A549 (cell line): ENCODE results near the gene MTMR12.

ENCODE experiments used
- BCL3 ChIP-seq: fragments of >200 bp; sonication (Bioruptor Twin); formaldehyde crosslinking; IDR thresholded peaks from 3 replicates; pipeline ENCODE4 v1.6.1; 2016
- CHD2 ChIP-seq: fragments of 150-350 bp; IDR thresholded peaks from 2 replicates; pipeline ENCODE4 v1.6.1; 2014; ENCODE audit warnings: low read length; ENCODE audit not compliant: partially characterized antibody
- EHF ChIP-seq: fragments of 250-450 bp; sonication (Bioruptor Pico); IDR thresholded peaks from 2 replicates; pipeline ENCODE4 v1.5.0; 2020; ENCODE audit warnings: mild to moderate bottlenecking
- HDAC2 ChIP-seq: fragments of 200-600 bp; sonication (generic); IDR thresholded peaks from 2 replicates; pipeline ENCODE4 v1.6.1; 2016
- JUNB ChIP-seq: fragments of >200 bp; sonication (Bioruptor Twin); formaldehyde crosslinking; IDR thresholded peaks from 2 replicates; pipeline ENCODE4 v1.6.1; 2016
- MAX ChIP-seq: IDR thresholded peaks from 2 replicates; pipeline ENCODE4 v1.6.1; 2012
- NR3C1 ChIP-seq: fragments of >200 bp; sonication (Bioruptor Twin); formaldehyde crosslinking; IDR thresholded peaks from 3 replicates; pipeline ENCODE4 v1.6.1; 2017
- POLR2A ChIP-seq: IDR thresholded peaks from 2 replicates; pipeline ENCODE4 v1.6.1; 2012; ENCODE audit warnings: mild to moderate bottlenecking, low read length
- RAD21 ChIP-seq, 2 experiments: fragments of >200 bp in 1 of 2; sonication (Bioruptor Twin) in 1 of 2; formaldehyde crosslinking in 1 of 2; IDR thresholded peaks in 1 of 2; conservative IDR thresholded peaks in 1 of 2; 2 replicates in 1 of 2; 3 replicates in 1 of 2; pipeline ENCODE4 v1.6.1; 2012 to 2018; ENCODE audit warnings: inconsistent platforms in 1 of 2
- REST ChIP-seq: fragments of 200-600 bp; sonication (generic); IDR thresholded peaks from 2 replicates; pipeline ENCODE4 v1.6.1; 2016; ENCODE audit warnings: antibody characterized with exemption, mild to moderate bottlenecking, moderate library complexity
- SMC3 ChIP-seq: fragments of >200 bp; sonication (Bioruptor Twin); formaldehyde crosslinking; IDR thresholded peaks from 3 replicates; pipeline ENCODE4 v1.6.1; 2018; ENCODE audit warnings: inconsistent platforms
- USF2 ChIP-seq: fragments of 450-650 bp; IDR thresholded peaks from 2 replicates; pipeline ENCODE4 v1.6.1; 2014; ENCODE audit warnings: antibody characterized with exemption
- ZFP36 ChIP-seq: fragments of 450-650 bp; IDR thresholded peaks from 2 replicates; pipeline ENCODE4 v1.6.1; 2014; ENCODE audit warnings: borderline replicate concordance; ENCODE audit not compliant: partially characterized antibody
- TF ChIP-seq, protein P1 (sequence below): fragments of >200 bp; sonication (Bioruptor Twin); formaldehyde crosslinking; IDR thresholded peaks from 3 replicates; pipeline ENCODE4 v1.5.1; 2016

GRCh38 chr5:32270178-32270577 is 42.6 kb downstream of the MTMR12 start:
- TF ChIP-seq REST (no peak), SMC3 (no peak), CHD2 (no peak), POLR2A (no peak), NR3C1 (no peak), ZFP36 (no peak), BCL3 (no peak), USF2 (no peak), JUNB (no peak), MAX (no peak), RAD21 (conservative IDR thresholded peaks at IDR 0.05 in 1 of 2, IDR thresholded peaks at IDR 0.05 in 1 of 2) (no peak), EHF (CRISPR knock-in tag) (no peak), HDAC2 (no peak)
- TF ChIP-seq, protein P1, sequence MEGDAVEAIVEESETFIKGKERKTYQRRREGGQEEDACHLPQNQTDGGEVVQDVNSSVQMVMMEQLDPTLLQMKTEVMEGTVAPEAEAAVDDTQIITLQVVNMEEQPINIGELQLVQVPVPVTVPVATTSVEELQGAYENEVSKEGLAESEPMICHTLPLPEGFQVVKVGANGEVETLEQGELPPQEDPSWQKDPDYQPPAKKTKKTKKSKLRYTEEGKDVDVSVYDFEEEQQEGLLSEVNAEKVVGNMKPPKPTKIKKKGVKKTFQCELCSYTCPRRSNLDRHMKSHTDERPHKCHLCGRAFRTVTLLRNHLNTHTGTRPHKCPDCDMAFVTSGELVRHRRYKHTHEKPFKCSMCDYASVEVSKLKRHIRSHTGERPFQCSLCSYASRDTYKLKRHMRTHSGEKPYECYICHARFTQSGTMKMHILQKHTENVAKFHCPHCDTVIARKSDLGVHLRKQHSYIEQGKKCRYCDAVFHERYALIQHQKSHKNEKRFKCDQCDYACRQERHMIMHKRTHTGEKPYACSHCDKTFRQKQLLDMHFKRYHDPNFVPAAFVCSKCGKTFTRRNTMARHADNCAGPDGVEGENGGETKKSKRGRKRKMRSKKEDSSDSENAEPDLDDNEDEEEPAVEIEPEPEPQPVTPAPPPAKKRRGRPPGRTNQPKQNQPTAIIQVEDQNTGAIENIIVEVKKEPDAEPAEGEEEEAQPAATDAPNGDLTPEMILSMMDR = no peak
